DOHH2 (cell line): ENCODE data around the gene GOLPH3L.
"Not testable (repeated sequence)": the region's sequence is repeated elsewhere in the genome, so short reads cannot be mapped to it uniquely, and the experiment has no call there.

Experiments used
- EZH2phosphoT487 ChIP-seq: fragments of 200-600 bp; sonication (generic); IDR thresholded peaks from 2 replicates; pipeline ENCODE4 v1.6.1; 2017; ENCODE audit warnings: borderline replicate concordance, mild to moderate bottlenecking, antibody characterized with exemption, low read length, moderate library complexity, mixed read lengths
- TF ChIP-seq, protein P1 (sequence below): fragments of 200-600 bp; sonication (generic); IDR thresholded peaks from one replicate; pipeline ENCODE4 v1.5.1; 2014; ENCODE audit warnings: antibody characterized with exemption, mild to moderate bottlenecking, low read depth, low read length; ENCODE audit not compliant: poor library complexity, severe bottlenecking

DNA sequence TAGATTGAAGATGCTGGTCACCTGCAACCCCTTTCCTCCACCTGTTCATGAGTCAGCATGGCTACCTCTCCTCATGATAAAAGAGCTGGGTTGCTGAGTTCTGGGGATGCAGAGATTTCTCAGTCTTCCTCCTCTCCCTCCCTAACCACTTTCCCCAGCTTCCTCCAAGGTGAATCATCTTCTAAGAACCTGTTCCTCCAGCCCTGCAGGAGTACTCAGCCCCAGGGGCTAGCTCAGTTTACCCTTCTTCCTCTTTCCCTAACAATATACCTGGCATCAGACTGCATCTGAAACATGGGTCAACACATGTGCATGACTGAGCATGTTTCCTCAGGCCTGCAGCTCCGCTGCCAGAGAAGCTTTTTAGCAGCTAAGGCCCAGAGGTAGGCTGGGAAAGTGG is 72.8 kb downstream of the GOLPH3L start:
- not testable (repeated sequence) for TF ChIP-seq EZH2phosphoT487
- TF ChIP-seq, protein P1, sequence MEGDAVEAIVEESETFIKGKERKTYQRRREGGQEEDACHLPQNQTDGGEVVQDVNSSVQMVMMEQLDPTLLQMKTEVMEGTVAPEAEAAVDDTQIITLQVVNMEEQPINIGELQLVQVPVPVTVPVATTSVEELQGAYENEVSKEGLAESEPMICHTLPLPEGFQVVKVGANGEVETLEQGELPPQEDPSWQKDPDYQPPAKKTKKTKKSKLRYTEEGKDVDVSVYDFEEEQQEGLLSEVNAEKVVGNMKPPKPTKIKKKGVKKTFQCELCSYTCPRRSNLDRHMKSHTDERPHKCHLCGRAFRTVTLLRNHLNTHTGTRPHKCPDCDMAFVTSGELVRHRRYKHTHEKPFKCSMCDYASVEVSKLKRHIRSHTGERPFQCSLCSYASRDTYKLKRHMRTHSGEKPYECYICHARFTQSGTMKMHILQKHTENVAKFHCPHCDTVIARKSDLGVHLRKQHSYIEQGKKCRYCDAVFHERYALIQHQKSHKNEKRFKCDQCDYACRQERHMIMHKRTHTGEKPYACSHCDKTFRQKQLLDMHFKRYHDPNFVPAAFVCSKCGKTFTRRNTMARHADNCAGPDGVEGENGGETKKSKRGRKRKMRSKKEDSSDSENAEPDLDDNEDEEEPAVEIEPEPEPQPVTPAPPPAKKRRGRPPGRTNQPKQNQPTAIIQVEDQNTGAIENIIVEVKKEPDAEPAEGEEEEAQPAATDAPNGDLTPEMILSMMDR: not testable (repeated sequence)
